ENCODE results near the gene RASA4B. TPM values are rescaled to one million over a fixed set of nuclear protein-coding genes. Genes with fewer than 3 reads are reported as not detected.
"Not testable (repeated sequence)": the region's sequence is repeated elsewhere in the genome, so short reads cannot be mapped to it uniquely, and the experiment has no call there.

RASA4B gene
- total RNA-seq, 1 donor from 2014 or later = 4.5 TPM

DNA sequence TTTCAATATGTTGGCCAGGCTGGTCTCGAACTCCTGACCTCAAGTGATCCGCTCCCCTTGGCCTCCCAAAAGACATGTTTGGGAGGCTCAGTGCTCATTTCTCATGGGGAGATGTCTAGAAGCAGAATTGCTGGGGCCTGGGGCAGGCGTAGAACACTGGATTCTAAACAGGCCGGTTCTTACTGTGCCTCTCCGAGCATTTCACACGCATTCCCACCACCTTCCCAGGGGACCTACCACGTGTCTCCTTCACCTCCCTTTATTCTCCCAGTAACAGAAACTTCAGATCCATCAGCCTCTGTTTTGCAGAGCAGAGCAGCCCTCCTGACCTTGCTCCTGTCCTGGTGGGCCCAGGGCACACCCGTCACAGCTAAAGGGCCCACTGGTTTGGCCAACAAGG is 9.6 kb upstream of the RASA4B start:
- H3K4me3 Mint-ChIP-seq; DNase-seq (ENCODE audit: low read depth, low spot score); H3K4me1 Mint-ChIP-seq; H3K27ac Mint-ChIP-seq (ENCODE audit: unreplicated experiment); H3K36me3 Mint-ChIP-seq (ENCODE audit: low read depth); H3K9me3 Mint-ChIP-seq; H3K27me3 Mint-ChIP-seq (ENCODE audit: low read depth): not testable (repeated sequence)

- H3K4me1 Mint-ChIP-seq; DNase-seq (ENCODE audit: low read depth, low spot score); H3K4me3 Mint-ChIP-seq; H3K27ac Mint-ChIP-seq (ENCODE audit: unreplicated experiment); H3K36me3 Mint-ChIP-seq (ENCODE audit: low read depth); H3K9me3 Mint-ChIP-seq; H3K27me3 Mint-ChIP-seq (ENCODE audit: low read depth): not testable (repeated sequence)
Measured at GRCh38 chr7:102524803-102525202, 7.2 kb upstream of the RASA4B start.

GRCh38 chr7:102520797-102521196 is 3.2 kb upstream of the RASA4B start:
- DNase-seq (ENCODE audit: low read depth, low spot score); H3K27me3 Mint-ChIP-seq (ENCODE audit: low read depth); H3K4me1 Mint-ChIP-seq; H3K36me3 Mint-ChIP-seq (ENCODE audit: low read depth); H3K9me3 Mint-ChIP-seq; H3K4me3 Mint-ChIP-seq; H3K27ac Mint-ChIP-seq (ENCODE audit: unreplicated experiment): not testable (repeated sequence)

- not testable (repeated sequence) for H3K4me3 Mint-ChIP-seq; H3K36me3 Mint-ChIP-seq (ENCODE audit: low read depth); H3K4me1 Mint-ChIP-seq
Measured at GRCh38 chr7:102516951-102517350, 626 bp downstream of the RASA4B start.

GRCh38 chr7:102515889-102516288 is 1.7 kb downstream of the RASA4B start:
- not testable (repeated sequence) for H3K27me3 Mint-ChIP-seq (ENCODE audit: low read depth); H3K9me3 Mint-ChIP-seq; H3K4me3 Mint-ChIP-seq; DNase-seq (ENCODE audit: low read depth, low spot score); H3K36me3 Mint-ChIP-seq (ENCODE audit: low read depth); H3K4me1 Mint-ChIP-seq; H3K27ac Mint-ChIP-seq (ENCODE audit: unreplicated experiment)

More at GRCh38 chr7:102516951-102517350, 626 bp downstream of the RASA4B start:
- not testable (repeated sequence) for DNase-seq (ENCODE audit: low read depth, low spot score); H3K9me3 Mint-ChIP-seq; H3K27me3 Mint-ChIP-seq (ENCODE audit: low read depth); H3K27ac Mint-ChIP-seq (ENCODE audit: unreplicated experiment)

DNA sequence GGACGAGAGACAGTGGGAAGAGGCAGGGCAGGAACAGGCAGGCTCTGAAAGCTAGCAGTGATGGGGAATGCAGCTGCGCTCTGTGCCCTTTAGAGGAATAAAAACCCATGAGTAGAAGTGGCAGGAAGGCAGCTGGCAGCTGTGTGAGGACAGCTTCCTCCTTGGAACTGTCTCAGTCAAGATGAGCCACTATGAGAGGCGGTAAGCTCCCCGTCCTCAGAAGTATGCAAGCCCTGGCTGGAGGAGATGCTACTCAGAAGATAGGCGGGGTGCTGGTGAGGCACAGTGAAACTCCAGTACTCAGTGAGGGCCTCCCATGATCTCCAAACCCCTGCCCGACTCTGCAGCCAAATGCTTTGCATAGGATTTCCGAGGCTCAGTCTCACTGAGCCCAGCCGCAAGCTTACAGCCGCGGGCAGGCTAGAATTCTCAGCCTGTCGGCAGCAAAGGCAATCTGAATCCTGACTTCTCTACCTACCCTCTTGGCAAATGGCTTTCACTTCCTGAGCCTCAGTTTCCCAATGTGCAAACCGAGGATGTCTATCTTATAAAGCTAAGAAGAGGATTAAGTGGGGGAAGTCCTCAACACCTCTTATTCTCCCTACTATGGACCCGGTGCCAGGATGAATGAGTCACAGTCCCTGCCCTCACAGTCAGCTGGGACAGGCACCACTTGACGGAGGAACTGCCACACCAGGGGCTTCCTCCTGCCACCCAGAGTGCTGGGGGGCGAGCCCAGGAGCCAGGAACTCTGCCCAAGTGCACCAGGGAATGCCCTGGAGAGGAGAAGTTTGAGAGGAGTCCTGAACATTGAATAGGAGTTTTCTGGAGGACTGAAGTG is 2.5 kb downstream of the RASA4B start:
- H3K27me3 Mint-ChIP-seq (ENCODE audit: low read depth); H3K27ac Mint-ChIP-seq (ENCODE audit: unreplicated experiment); H3K9me3 Mint-ChIP-seq; H3K36me3 Mint-ChIP-seq (ENCODE audit: low read depth); DNase-seq (ENCODE audit: low read depth, low spot score); H3K4me3 Mint-ChIP-seq; H3K4me1 Mint-ChIP-seq: not testable (repeated sequence)

DNA sequence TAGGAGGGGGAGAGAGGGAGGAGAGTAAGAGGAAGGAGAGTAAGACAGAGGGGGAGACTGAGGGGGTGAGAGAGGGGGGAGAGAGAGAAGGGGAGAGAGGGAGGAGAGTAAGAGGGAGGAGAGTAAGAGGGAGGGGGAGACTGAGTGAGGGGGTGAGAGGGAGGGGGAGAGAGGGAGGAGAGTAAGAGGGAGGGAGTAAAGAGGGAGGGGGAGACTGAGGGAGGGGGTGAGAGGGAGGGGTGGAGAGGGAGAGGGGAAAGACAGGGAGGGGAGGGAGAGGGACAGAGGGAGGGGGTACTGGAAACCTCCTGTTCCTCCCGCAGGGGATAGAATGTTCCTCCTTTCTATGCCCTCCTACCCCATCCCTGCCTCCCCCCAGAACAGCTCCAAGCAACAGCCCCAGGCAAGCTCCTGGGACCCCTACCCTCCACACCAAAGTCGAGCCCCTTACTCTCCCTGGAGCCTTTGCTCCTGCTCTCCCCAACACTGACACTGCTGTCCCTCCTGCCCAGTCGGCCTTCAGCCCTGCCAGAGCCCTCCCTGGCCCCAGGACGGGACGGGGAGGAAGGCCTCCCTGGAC is 4.8 kb downstream of the RASA4B start:
- not testable (repeated sequence) for H3K27me3 Mint-ChIP-seq (ENCODE audit: low read depth); H3K9me3 Mint-ChIP-seq; H3K27ac Mint-ChIP-seq (ENCODE audit: unreplicated experiment); H3K4me1 Mint-ChIP-seq; DNase-seq (ENCODE audit: low read depth, low spot score); H3K4me3 Mint-ChIP-seq; H3K36me3 Mint-ChIP-seq (ENCODE audit: low read depth)

DNA sequence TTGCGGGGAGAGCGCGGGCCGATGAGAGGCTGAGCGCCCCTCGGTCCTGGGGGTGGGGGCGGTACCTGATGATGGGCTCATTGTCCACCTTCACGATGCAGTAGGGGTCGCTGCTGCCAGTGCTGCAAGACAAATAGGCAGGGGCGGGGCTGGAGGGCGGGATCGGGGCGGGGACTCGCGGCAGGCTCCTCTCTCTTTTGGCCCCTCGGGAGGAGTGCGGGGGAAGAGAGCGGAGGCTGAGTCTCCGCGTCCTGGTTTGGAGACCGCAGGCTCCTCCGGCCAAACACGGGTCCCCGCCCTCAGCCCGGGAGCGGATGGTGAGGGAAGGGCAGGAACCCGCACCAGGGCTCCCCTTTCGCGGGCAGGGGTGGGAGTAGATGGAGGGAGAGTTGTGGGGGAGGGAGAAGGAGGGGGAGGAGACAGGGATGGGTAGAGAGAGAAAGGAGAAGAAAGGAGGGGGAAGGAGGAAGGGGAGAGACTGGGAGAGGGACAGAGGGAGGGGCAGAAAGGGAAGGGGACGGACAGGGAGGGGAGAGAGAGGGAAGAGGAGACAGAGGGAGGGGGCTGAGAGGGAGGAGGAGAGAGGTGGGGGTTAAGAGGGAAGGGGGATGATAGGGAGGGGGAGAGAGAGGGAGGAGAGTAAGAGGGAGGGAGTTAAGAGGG is 5.6 kb downstream of the RASA4B start:
- not testable (repeated sequence) for H3K27ac Mint-ChIP-seq (ENCODE audit: unreplicated experiment); H3K9me3 Mint-ChIP-seq

DNA sequence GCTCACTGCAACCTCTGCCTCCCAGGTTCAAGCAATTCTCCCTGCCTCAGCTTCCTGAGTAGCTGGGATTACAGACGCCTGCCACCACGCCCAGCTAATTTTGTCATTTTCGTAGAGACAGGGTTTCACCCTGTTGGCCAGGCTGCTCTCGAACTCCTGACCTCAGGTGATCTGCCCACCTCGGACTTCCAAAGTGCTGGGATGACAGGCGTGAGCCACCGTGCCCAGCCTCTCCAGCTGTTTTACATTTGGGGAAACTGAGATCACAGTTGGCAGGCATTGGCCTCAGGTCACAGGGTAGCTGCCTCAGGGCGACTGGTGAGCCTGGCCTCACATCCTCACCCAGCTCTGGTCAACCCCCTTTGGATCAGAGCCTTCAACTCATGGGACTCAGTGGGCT is 7.0 kb downstream of the RASA4B start:
- H3K27me3 Mint-ChIP-seq (ENCODE audit: low read depth); H3K27ac Mint-ChIP-seq (ENCODE audit: unreplicated experiment); H3K9me3 Mint-ChIP-seq; H3K36me3 Mint-ChIP-seq (ENCODE audit: low read depth); DNase-seq (ENCODE audit: low read depth, low spot score); H3K4me3 Mint-ChIP-seq; H3K4me1 Mint-ChIP-seq: not testable (repeated sequence)

More for the DNA sequence above, 5.6 kb downstream of the RASA4B start:
- H3K36me3 Mint-ChIP-seq (ENCODE audit: low read depth); H3K27me3 Mint-ChIP-seq (ENCODE audit: low read depth); H3K4me3 Mint-ChIP-seq; DNase-seq (ENCODE audit: low read depth, low spot score); H3K4me1 Mint-ChIP-seq: not testable (repeated sequence)

- not testable (repeated sequence) for H3K9me3 Mint-ChIP-seq; H3K4me3 Mint-ChIP-seq; H3K27me3 Mint-ChIP-seq (ENCODE audit: low read depth); H3K4me1 Mint-ChIP-seq; H3K27ac Mint-ChIP-seq (ENCODE audit: unreplicated experiment); H3K36me3 Mint-ChIP-seq (ENCODE audit: low read depth); DNase-seq (ENCODE audit: low read depth, low spot score)
Measured at GRCh38 chr7:102507410-102508088, 10.0 kb downstream of the RASA4B start.

- not testable (repeated sequence) for DNase-seq (ENCODE audit: low read depth, low spot score); H3K27me3 Mint-ChIP-seq (ENCODE audit: low read depth); H3K4me3 Mint-ChIP-seq; H3K9me3 Mint-ChIP-seq; H3K36me3 Mint-ChIP-seq (ENCODE audit: low read depth); H3K27ac Mint-ChIP-seq (ENCODE audit: unreplicated experiment); H3K4me1 Mint-ChIP-seq
Measured at GRCh38 chr7:102505298-102506185, 12.0 kb downstream of the RASA4B start.

DNA sequence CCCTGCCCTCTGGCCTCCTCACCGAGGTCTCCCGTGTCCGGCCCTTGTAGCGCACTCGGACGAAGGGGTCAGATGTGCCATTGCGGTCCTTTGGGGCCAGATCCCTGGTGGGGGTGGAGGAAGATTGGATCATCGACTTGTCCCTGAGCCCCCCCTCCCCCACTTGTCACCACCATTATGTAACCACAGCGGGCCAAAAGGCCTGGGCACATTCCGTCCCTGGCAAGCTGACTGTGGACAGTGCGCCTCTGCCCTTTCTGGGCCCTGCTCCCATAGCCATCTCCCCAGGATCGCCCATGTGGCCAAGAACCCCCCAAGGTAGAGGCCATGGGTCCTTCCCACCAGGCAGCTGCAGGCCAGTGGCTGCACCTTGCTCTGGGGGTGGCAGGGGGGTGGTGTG is 14.4 kb downstream of the RASA4B start:
- H3K9me3 Mint-ChIP-seq; H3K4me1 Mint-ChIP-seq; H3K36me3 Mint-ChIP-seq (ENCODE audit: low read depth); H3K4me3 Mint-ChIP-seq; H3K27ac Mint-ChIP-seq (ENCODE audit: unreplicated experiment); H3K27me3 Mint-ChIP-seq (ENCODE audit: low read depth); DNase-seq (ENCODE audit: low read depth, low spot score): not testable (repeated sequence)
